ENCODE measurements around the gene PCDHB15.

DNA sequence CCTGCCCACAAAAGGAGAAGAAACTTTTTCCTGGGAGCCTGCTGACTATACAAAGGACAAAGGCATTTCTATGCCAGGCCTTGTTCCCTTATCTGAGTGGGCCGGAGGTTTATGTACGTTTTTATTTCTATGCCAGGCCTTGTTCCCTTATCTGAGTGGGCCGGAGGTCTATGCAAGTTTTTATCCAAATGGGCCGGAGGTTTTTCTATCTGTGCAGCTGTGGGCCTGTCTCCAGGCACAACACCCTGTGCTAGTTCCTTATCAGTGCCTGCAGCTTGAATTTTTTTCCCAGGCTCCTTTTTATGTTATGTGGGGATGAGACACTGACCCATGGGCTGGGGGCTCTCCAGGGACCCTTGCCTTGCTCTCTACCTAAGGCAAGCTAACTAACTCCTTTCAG, 53.2 kb downstream of the PCDHB15 start:
- no peak for TF ChIP-seq POLR2AphosphoS5 (IDR thresholded peaks at IDR 0.05; ENCODE audit: borderline replicate concordance, low read depth, low read length)
- TF ChIP-seq EZH2 (IDR thresholded peaks at IDR 0.05), result no peak
